GM19240 (cell line): ENCODE results near the gene GPR151.
"Not testable (repeated sequence)": the region's sequence is repeated elsewhere in the genome, so short reads cannot be mapped to it uniquely, and the experiment has no call there.

Experiments
- DNase-seq: peaks from one replicate; pipeline ENCODE4 v3.0.0; 2011; ENCODE audit warnings: low spot score; ENCODE audit not compliant: insufficient read length

The GPR151 gene

GRCh38 chr5:146516151-146516475, at the start of gene GPR151:
Gene GPR151 (minus strand): TSS chr5:146516190. CDS start chr5:146516113, 77 bp downstream.
- no peak for DNase-seq

- DNase-seq, result no peak
Observed at GRCh38 chr5:146564007-146564762, 48.2 kb upstream of the GPR151 start.

- DNase-seq, result no peak
Observed at GRCh38 chr5:146562461-146562860, 46.5 kb upstream of the GPR151 start.

GRCh38 chr5:146561711-146562110, 45.7 kb upstream of the GPR151 start:
- DNase-seq, result no peak

- DNase-seq, result no peak
Observed at GRCh38 chr5:146560205-146560812, 44.3 kb upstream of the GPR151 start.

- not testable (repeated sequence) for DNase-seq
Observed at GRCh38 chr5:146556884-146557283, 40.9 kb upstream of the GPR151 start.

- DNase-seq, result no peak
Observed at GRCh38 chr5:146553446-146553845, 37.5 kb upstream of the GPR151 start.

- DNase-seq, result no peak
Observed at GRCh38 chr5:146549615-146550014, 33.6 kb upstream of the GPR151 start.

- no peak for DNase-seq
Observed at GRCh38 chr5:146548781-146549449, 32.9 kb upstream of the GPR151 start.

- no peak for DNase-seq
Observed at GRCh38 chr5:146544232-146544631, 28.2 kb upstream of the GPR151 start.

GRCh38 chr5:146541958-146542849, 26.2 kb upstream of the GPR151 start:
- peak; percentile 50 for DNase-seq

- no peak for DNase-seq
Observed at GRCh38 chr5:146540414-146540813, 24.4 kb upstream of the GPR151 start.

GRCh38 chr5:146539973-146540372, 24.0 kb upstream of the GPR151 start:
- DNase-seq, result no peak

- DNase-seq, result no peak
Observed at GRCh38 chr5:146538432-146538831, 22.4 kb upstream of the GPR151 start.

- no peak for DNase-seq
Observed at GRCh38 chr5:146533882-146534281, 17.9 kb upstream of the GPR151 start.

- peak; percentile 48 for DNase-seq
Observed at GRCh38 chr5:146533260-146533857, 17.4 kb upstream of the GPR151 start.

- DNase-seq, result no peak
Observed at GRCh38 chr5:146529984-146530383, 14.0 kb upstream of the GPR151 start.

GRCh38 chr5:146528236-146528635, 12.2 kb upstream of the GPR151 start:
- no peak for DNase-seq

- no peak for DNase-seq
Observed at GRCh38 chr5:146527785-146528184, 11.8 kb upstream of the GPR151 start.

GRCh38 chr5:146523698-146524097, 7.7 kb upstream of the GPR151 start:
- DNase-seq, result no peak

GRCh38 chr5:146521403-146522106, 5.6 kb upstream of the GPR151 start:
- DNase-seq, result no peak
